Occipital lobe (tissue), 2 donors: Measurements from ENCODE around the gene KANSL1. TPM values are rescaled to one million over a fixed set of nuclear protein-coding genes. Genes with fewer than 3 reads are reported as not detected.
"Not testable (repeated sequence)": the region's sequence is repeated elsewhere in the genome, so short reads cannot be mapped to it uniquely, and the experiment has no call there.

Source experiments
- DNase-seq: peaks from one replicate; lab custom pipeline; 2025; lab: John Stamatoyannopoulos, UW
- total RNA-seq: library from RNA; depleted of rRNA; stranded (reverse); fragments of >200 nt; gene quantifications from one replicate; pipeline ENCODE4 v1.2.3, GENCODE V29; 2014

Gene KANSL1
- total RNA-seq, 1 donor from 2014 or later: 116 TPM

- peak; percentile 78 for DNase-seq
Observed at GRCh38 chr17:46192439-46193150, 634 bp downstream of the KANSL1 start.

- DNase-seq: no peak
Observed at GRCh38 chr17:46192189-46192438, 1.1 kb downstream of the KANSL1 start.

- DNase-seq: no peak
Observed at GRCh38 chr17:46191322-46192188, 1.7 kb downstream of the KANSL1 start.

DNA sequence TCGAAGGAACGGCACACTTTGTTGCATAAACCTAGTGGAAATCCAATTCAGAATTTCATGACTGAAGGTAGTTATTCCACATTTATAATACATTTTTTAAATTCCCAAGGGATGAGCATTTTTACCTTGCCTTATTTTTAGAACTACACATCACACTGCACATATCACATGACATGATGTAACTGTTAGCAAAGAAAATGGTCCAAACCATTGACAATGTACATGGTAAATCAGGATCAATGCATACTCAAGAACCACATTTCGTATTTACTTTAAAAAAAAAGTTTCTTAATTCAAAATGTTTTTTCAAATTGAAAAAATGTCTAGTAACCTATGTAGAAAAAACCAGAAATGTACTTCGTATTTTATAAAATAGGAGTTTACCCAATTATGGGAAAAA is 2.5 kb downstream of the KANSL1 start:
- no peak for DNase-seq

- DNase-seq: not testable (repeated sequence)
Observed at GRCh38 chr17:46186827-46187235, 6.4 kb downstream of the KANSL1 start.

- no peak for DNase-seq
Observed at GRCh38 chr17:46184696-46185095, 8.5 kb downstream of the KANSL1 start.

DNA sequence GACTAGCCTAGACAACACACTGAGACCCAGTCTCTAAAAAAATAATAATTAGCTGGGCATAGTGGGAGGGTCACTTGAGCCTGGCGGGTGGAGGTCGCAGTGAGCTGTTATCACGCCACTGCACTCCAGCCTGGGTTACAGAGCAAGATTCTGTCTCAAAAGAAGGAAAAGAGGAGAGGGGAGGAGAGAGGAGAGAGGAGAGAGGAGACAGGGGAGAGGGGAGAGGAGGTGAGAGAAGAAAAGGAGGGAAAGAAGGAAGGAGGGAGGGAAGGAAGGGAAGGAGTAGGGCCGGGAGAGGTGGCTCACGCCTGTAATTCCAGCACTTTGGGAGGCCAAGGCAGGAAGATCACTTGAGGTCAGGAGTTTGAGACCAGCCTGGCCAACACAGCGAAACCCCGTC is 9.8 kb downstream of the KANSL1 start:
- DNase-seq: not testable (repeated sequence)

GRCh38 chr17:46182961-46183360 is 10.3 kb downstream of the KANSL1 start:
- DNase-seq: no peak

- DNase-seq: no peak
Observed at GRCh38 chr17:46181940-46182339, 11.3 kb downstream of the KANSL1 start.

- DNase-seq: not testable (repeated sequence)
Observed at GRCh38 chr17:46181316-46181715, 11.9 kb downstream of the KANSL1 start.

DNA sequence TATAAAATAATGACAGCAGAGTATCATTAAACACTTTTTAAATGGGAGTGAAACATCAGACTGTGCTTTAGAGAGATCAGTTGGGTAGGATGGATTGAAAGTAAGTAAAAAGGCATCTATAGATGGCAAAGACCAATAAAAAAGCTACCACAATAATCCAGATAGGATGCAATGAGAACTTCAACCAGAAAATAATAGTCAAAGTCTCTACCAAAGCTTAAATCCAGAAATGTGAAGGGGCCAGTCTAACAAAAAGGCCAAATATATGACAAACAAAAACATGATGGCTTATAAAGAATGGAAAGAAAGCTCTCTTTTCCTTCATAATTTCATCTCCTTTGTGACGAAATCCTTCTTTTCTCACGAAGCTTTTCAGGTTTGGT is 12.3 kb downstream of the KANSL1 start:
- no peak for DNase-seq

DNA sequence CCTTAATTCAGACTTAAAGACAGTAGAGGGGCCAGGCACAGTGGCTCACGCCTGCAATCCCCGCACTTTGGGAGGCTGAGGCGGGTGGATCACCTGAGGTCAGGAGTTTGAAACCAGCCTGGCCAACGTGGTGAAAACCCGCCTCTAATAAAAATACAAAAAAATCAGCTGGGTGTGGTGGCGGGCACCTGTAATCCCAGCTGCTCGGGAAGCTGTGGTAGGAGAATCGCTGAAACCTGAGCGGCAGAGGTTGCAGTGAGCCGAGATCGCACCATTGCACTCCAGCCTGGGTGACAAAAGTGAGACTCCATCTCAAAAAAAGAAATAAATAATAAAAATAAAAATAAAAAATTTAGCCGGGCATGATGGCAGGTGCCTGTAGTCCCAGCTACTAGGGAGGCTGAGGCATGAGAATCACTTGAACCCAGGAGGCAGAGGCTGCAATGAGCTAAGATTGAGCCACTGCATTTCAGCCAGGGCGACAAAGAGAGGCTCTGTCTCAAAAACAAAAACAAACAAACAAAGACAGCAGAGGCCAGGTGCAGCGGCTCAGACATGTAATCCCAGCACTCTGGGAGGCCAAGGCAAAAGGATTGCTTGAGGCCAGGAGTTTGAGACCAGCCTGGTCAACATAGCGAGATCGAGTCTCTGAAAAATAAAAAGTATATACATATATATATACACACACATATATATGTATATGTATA is 12.9 kb downstream of the KANSL1 start:
- DNase-seq: not testable (repeated sequence)

DNA sequence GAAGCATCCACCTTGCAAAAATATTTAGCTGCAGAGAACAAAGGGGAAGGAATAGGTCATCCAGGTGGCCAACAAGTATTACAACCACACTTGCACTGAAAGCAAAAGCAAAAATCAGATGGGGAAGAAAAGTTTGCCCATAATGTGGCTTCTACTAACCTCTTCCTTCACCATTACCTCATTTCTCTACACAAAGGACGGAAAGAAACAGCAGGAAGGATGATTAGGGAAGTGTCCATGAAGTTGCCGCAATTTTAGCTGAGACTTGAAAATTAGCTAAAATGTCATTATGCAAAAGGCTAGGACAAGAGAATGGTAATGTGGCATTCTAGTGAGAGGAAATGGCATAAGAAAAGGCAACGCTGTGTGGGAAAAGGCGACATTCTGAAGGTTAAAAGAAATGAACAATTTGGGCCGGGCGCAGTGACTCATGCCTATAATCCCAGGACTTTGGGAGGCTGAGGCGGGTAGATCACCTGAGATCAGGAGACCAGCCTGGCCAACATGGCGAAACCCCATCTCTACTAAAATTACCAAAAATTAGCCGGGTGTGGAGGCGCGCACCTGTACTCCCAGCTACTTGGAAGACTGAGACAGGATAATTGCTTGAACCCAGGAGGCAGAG is 13.7 kb downstream of the KANSL1 start:
- DNase-seq: no peak

DNA sequence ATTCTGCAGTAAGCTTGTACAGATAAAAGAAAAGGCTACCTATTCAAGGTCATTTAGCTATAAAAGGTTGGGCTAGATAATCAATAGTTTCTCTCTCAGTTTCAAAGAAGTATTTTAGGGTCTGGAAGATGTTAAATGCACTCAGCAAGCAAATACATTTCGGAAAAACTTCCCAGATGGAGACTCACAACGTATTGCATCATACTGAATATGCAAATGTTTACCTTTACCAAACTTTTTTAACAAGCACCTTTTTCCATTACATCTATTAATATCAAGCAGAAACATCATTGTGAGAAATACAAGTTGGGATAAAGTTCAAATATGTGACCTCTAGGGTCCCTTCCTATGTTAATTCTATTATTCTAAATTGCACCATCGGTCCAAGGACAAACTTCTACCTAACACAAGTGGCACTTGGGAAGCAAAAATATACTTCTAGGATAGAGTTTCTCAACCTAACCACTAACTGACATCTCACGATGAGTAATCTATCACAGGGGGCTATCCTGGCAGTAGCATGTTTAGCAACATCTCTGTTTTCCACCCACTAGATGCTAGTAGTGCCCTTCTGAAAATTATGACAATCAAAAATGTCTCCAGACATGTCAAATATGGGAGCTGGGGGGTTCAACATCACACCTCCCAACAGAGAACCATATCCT is 14.5 kb downstream of the KANSL1 start:
- no peak for DNase-seq

GRCh38 chr17:46176975-46177374 is 16.3 kb downstream of the KANSL1 start:
- DNase-seq: no peak

- no peak for DNase-seq
Observed at GRCh38 chr17:46175891-46176290, 17.3 kb downstream of the KANSL1 start.

DNA sequence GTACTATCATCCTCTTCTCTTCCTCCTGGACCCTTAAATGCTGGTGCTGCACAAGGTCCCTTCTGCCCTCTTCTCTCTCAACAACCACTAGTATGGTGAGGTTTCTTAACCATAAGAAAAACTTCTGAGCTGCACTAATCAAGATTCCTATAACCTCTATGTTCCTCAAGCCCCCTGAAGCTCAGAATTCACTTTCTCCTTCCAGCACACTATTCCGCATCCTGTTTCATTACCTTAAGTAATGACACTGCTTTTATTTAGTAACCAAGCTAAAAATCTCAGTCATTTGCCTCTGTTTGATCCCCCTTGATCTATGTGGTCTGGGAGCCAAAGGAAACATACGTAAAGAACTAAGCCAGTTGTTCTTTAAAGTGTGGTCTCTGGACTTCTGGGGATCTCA is 20.1 kb downstream of the KANSL1 start:
- no peak for DNase-seq

DNA sequence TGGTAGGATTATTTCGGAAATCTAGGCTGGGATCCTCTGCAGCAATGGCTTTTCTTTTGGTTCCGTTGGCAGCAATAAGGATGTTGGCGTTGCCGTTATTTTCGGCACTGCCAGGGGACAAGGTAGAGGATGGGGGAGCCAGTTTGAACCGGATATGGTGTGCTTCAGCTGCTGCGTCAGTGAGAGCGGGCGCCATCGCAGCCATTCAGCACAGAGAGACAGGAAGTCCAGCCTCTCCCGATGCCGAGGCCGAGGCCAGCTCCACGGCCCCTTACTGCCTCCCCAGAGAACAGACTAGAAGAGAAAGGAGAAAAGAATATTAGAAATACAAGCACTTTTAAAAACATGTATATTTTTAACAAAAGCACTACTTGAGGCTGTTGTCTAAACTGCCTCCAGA is 21.3 kb downstream of the KANSL1 start:
- DNase-seq: no peak

DNA sequence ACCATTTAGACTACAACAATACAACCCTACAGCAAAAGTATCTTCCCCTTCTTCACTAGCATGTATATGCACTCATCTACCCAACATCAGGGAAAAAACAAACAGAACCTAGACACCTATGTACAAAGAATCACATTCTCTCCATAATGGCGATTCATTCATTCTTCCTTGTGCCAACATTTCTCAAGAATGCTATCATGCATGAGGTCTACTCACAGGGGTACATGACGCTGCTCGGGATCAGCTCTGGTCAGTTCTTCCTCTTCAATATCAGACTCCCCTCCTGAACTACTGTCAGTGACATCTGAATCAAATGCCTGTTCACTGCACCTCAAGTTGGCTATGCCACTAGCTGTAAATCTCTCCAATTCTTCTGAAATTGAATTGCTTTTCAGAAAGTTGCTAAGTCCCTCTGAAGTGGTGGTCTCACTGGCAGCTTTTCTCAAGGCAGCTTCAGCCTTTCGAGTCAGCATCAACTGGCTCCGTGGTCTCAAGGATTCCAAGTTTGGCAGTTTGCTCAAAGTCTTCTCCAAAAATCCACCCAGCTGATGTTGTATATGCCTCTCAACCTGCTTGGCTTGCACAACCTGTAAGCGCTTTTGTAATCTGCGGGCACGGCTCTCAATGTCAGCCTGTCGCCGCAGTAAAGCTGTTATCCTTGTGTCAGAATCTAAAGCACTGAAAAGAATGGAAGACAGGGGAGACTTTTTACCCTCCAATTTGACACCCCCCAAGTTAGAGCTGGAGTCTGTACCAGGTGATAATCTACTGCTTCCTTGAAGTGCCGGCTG is 22.4 kb downstream of the KANSL1 start:
- DNase-seq: no peak

- no peak for DNase-seq
Observed at GRCh38 chr17:46169913-46170638, 23.2 kb downstream of the KANSL1 start.
